HG02981 (cell line): ENCODE results near the gene AGBL1.

ENCODE experiments used
- ATAC-seq: cut with Tn5 transposase; IDR thresholded peaks from one replicate; pipeline ENCODE4 v1.9.1; 2021; ENCODE audit warnings: mild to moderate bottlenecking, moderate library complexity; ENCODE audit not compliant: unreplicated experiment

The AGBL1 gene

DNA sequence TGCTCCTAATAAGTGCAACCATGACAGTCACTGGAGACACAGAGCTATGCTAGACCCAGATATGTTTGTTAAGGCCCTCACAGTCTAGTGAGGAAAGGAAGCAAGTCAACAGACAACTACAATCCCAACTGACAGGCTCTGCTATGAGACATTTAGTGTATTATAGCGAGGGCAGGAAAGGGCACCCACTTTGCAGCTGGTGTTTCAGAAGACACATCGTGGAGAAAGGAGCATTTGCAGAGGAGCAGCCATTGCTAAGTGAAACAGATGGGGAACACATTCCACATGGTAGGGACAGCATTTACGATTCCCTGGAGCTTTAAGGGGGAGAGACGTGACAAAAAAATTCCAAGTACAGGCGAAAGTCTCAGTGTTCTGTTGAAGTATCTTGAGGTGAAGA is 685.6 kb downstream of the AGBL1 start:
- no peak for ATAC-seq

DNA sequence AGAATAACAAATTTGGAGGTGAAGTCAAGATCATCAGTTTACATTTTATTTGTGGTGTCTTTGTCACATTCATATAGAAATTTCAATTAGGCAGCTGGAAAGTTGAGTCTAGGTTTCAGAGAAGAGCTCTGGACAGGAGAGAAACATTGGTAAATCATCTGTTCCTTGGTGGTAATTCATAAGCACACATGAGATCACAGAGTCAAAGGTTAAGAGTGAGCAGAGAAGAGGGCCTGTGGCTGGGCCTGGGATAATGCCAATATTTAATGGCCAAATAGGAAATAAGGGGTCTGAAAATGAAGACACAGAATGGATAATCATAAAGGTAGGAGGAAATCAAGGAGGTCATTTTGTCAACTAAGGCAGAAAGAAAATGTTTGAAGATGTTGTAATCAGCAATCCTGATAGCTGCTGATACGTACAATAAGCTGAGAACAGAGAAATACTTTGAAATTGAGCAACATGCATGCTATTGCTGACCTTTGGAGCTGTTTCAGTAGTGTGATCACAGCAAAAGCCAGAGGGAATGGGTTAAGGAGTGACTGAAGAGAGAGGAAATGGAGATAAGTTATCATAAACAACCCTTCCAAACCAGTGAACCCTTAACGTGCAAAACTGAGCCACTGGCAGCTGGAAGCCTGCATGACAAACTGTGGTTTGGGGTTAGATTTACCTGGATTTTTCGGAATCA is 692.8 kb downstream of the AGBL1 start:
- no peak for ATAC-seq

DNA sequence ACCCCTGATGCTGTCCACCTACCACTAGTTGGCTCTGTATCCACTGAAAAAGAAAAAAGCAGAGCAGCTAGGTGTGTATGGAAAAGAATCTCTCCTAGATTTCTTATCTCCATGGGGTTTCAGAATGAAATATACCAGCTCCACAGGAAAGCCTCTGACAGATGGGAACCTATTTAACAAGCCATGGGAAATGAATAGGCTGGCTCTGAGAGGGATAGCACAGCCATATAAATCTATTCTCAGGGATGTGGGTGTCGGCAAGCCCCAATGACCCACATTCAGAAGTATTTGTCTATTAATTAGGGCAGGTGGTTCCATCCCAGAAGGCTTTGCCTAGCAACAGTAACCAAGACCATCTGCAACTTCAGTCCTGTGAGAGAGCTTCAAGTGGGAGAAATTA is 694.1 kb downstream of the AGBL1 start:
- ATAC-seq = no peak

DNA sequence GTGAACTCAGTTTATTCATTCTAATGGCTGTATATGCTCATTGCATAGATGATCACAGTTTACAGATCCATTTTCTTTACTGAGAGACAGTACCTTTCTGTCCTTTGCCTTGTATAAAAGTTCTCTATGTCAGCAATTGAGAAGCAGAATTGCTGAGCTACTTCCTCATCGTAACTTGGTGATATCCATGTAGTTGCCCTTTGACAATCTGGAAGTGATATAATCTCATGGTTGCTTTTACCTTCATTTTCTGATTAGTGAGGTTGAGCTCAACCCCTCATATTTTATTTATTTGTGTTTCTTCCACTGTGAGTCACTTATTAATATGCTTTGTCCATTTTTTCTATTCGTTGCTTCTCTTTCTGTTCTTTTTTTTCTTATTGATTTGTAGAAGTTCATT is 696.5 kb downstream of the AGBL1 start:
- ATAC-seq = no peak

DNA sequence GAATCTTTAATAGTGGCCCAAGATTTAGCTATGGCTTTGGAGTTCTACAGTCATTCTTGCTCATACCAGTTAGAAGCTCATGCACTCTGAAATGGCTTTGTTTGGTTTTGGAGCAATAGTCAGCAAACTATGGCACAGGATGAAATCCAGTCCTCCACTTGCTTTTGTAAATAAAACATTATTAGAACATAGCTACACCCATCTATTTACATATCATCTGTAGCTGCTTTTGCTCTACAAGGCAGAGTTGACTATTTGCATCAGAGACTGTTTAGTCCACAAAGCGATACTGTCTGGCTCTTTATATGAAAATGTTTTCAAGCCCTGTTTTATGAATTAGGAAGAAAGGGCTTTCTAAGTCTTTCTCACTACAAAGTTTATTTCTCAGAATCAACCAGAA is 716.9 kb downstream of the AGBL1 start:
- ATAC-seq = no peak

DNA sequence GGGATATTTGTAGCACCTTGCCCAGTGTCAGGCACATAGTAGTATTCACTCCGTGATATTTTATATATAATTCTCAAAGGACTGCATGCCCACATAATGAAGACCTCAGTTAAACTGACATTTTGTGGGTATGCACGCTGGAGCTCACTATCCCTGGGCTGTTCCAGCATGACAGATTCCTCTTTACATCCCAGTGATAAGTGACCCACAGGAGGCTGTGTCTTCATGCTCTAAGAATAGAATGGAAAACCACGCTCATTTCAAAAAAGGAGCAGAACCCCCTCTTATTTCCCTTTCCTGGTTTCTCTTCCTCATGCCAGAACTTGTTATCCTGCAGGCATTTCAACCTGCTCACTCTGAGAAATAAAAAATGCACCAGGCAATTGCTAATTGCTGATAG is 717.5 kb downstream of the AGBL1 start:
- ATAC-seq = no peak

DNA sequence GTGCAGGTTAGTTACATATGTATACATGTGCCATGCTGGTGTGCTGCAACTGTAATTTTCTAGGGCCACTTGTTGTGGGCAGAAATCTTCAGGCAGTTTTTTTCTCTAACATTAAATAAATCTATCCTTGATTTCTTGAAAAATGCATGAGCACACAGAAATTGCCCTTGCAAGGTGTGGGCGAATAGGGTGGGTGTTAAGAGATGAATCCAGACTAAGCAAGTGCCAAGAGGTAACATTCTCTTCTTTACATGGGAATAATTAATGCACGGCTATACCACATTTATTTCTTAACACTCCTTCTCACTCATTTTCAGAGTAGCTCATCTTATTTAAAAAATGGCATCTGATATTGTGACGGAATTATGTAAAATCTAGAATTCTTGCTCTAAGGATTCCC is 719.6 kb downstream of the AGBL1 start:
- ATAC-seq = no peak

DNA sequence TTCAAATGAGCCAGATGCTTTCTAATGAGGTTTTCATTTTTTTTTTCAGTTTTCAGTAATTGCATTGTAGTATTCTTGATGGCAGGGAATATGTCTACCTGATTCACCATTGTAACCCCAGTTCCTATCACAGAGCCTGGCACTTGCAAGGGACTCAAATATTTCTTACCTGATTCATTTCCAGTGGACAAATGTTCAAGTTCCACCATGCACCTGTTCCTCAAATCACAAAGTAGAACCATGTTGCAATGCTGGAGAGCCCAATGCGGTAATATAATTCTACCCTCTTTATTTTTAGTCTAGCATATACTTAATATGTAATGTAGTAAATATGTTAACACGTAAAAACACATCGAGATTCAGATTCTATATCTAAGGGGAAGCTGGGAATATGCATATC is 722.6 kb downstream of the AGBL1 start:
- no peak for ATAC-seq

DNA sequence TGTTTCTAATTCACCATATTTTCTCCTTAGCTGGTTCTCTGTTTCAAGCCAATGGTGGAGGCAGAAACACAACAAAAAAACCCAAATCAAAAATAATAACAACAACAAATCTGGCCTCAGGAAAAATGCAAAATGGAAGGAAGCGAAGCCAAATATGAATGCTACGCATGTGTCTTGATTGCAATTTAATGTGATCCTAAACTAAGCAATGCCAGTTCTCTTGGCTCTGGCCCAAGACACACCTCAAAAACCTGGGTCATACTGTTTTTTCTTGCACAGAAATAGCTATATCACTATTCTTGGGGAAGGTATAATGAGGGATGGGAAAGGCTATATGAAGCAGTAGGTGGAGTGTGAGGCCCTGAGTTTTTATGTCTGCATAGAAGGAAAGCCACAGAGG is 724.7 kb downstream of the AGBL1 start:
- ATAC-seq = no peak

DNA sequence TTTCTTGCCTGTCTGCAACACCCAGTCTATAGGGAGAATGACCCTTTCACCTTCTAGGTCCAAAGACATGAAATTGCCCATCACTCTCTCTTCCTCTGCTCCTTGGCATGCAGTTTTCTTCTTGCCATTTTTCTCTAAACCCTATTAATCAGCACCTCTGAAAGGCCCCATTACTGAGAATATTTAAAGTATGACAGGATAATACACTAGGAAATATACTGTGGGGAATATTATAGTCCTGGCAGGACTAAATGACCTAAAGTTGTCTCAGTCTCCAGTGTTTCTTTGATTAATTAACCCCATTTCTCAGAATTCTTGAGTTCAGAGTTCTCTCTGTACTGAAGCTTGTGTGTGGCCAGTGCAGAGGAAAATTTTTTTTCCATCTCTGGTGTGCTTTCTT is 730.7 kb downstream of the AGBL1 start:
- no peak for ATAC-seq

DNA sequence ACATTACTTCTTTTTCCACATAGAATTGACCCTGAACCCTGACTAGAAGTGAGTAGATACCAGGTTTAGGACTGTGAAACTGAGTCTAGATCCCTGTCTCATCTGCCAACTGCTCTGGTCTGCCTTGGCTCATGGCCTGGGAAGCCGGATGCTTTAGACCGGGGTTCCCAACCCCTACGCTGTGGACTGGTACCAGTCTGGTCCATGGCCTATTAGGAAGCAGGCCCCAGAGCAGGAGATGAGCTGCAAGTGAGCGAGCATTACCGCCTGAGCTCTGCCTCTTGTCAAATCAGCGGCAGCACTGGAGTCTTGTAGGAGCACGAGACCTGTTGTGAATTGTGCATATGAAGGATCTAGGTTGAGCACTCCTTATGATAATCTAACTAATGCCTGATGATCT is 734.2 kb downstream of the AGBL1 start:
- no peak for ATAC-seq

DNA sequence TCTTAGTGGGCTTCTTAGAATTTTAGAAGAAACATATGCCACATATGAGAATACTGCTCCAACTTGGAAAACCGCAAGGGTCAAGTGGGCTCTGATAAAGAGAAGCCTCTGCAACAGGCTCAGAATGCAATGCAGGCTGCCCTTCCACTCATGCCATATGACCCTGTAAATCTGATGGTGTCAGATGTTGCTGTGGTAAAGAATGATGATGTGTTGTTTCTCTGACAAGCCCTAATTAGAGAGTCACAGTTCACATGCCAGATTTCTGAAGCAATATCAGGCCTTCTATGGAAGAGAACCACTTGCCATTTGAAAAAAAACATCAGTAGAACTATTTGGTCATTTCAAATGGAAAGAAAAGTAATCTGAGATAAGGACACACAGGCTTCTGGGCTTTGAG is 749.6 kb downstream of the AGBL1 start:
- no peak for ATAC-seq

DNA sequence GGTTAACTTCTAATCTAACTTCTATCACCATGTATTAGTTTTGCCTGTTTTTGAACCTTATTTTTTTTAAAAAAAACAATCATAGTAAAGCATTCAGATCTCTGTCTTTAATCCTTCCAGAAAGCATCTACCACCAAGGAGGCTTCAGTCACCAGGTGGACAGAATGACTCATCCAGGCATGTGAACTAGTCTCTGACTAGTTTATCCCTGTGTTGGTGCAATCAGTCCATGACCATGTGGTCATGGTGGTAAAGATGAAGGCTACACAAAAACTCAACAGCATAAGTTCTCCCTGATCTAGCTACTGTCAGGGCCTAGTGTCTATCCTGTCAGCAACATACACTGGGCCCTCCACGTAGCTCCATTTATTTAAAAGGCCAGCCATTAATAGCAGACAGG is 750.6 kb downstream of the AGBL1 start:
- no peak for ATAC-seq

DNA sequence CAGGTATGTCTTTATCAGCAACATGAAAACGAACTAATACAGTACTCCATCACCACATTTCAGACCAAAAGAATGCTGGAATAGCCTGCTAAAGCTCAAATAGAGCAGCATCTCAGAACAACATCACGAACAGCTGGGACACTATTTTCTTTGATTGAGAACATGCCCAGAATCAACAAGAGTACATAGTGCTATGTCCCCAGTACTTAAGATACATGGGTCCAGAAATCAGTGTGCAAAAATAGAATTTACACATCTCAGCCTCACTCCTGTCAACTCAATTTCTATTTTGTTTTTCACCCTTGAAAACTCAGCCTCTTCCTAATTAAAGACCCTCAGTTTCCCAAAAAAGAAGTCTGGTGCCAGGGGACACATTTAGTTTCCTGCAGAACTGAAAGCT is 753.9 kb downstream of the AGBL1 start:
- no peak for ATAC-seq

DNA sequence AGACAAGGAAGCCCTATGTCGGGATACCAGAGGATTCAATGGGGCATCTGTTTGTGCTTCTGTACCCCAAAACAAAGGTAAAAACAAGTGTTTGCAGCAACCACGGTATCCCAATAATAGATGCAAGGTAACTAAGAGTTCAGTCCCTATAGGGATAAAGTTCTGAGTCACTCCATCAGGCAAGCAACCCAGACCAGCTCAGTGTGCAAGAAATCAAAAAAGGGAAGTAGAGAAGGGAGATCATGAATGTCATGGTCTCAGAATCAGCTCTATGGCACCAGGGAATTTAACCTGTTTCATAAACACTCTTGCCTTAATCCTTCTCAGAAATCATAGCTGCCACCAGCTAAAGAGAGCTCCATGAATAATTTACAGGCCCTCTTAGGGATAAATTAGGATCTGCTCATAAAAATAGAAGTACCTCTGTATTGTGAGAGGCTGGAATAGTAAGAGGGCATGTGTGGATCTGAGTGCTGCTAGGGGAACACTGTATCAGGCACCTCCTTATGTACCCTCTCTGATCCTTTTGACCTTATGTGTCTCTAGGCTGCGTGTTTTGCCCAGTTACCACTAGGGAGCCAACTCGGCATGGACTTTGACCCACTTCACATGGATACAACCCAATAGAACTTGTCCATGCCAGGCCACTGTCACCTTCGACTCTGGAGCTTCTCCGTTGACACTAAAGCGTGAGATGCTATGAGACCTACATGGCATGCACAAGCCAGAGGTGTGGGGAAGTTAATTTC is 754.6 kb downstream of the AGBL1 start:
- no peak for ATAC-seq

DNA sequence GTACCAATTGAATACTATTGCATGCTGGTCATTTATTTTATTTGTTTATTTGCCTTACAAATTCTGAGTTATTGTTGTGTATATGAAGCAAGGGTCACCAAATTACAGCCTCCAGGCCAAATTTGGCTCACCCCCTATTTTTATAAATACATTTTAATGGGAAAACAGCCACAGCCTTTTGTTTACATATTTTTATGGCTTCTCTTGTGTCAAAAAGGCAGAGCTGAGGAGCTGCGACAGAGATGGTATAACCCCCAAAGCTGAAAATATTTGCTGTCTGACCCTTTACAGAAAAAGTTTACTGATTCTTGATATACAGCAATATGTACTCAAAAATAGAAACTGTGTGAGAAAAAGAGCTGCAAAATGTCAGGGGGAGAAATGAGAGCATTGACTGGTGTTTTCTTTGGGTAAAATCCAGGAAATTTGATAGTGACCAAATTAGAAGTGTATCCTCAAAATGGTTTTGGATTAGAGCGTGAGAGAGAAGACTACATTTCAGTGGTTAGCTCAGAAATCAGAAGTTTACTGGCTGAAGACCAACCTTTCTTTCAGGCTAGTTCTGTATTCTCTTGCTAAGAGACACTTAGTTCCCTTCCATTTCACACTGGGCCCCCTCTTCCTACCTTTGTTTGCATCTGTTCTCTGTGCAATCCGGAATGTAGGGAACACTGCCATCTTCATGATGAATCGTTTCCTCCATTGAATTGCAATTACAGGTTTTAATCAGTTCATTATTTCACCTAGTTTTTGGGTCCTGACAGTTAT is 757.8 kb downstream of the AGBL1 start:
- no peak for ATAC-seq

DNA sequence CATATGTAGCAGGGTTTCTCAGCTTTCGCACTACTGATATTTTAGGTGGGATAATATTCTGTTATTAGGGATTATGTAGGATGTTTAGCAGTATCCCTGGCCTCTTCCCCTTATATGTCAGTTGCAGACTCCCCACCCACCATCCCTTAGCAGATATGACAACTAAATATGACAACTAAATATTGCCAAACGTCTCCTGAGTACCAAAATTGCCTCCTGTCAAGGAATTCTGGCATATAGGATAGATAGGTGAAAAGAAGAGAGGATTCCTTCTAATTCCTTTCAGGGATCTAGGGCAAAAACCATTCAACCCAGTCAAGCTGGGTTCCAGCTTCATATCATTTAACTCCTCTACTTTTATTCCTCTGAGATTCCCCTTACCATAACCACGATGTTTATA is 759.8 kb downstream of the AGBL1 start:
- ATAC-seq = no peak

DNA sequence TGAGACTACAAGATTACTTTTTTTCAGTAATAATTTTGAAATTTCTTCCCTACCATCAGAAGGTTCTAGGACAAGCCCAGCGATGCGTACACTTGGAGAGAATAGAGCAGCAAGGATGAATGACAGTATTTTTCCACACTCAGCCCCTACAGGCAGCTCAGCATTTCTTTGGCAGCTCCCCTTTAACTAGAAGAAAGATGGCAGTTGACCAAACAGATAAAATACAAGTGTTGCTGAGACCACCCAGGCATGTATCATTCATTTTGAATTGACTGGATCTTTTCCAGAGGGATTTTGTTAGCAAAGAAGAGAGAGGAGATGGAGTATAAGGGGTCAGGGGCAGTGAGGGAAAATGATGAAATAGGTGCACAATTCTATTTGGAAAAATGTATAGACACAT is 761.3 kb downstream of the AGBL1 start:
- ATAC-seq = no peak

DNA sequence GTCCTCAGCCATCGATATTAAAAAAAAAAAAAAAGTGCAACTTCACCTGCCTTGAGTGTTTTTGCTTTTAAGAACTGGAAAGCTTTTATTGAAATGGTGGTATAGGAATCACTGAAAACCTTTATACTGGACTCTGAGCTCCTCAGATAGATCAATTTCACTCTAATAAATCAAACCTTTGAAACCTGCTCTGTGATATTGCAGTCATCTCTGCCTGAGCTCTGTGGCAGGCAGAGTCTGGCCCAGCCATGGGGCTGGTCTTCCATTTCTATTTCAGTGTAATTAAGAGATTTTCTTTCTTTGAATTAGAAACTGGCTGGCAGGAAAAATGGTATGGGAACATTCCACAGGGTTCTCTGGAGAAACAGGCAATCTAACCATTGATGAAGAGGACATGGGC is 762.5 kb downstream of the AGBL1 start:
- ATAC-seq = no peak

DNA sequence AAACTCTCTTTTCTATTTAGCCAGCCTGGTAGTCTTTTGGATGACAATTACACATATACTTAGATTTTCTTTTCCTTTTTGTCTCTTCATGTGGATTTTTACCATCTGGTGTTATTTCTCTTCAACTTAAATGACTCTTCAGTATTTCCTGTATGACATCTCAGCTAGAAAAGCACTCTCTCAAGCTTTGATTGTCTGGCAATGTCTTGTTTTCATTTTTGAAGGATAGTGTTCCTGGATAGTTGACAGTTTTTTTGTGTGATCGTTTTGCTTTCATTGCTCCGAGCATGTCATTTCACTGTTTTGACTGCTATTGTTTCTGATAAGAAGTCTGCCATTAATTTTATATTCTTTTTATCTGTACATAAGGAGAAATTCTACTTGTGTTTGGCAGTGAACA is 766.4 kb downstream of the AGBL1 start:
- no peak for ATAC-seq

DNA sequence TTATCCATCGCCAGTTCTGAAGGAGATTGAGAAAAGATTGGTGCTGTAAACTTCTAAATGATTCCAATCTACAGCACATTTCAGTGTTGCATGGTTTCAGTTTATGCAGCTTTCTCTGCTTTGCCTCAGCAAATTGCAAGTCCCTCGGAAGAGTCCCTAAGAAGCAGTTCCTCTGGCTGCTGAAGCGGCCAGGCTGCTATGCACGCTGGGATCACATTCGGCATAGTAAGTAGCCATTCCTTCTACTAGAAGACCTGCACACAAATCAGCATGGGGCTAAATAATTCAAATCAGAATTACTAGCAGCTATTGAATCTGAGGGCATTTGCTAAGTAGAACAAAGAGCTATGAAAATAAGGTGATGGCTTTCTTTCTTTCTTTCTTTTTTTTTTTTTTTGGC is 769.5 kb downstream of the AGBL1 start:
- no peak for ATAC-seq
